Body of pancreas (tissue), 4 donors: ENCODE results near the gene ADCY5.

Experiments used
- POLR2A ChIP-seq, 3 donors: fragments of 450-650 bp; IDR thresholded peaks; one replicate each; pipeline ENCODE4 v1.6.1; 2016; ENCODE audit warnings: antibody characterized with exemption in 3 of 3, mild to moderate bottlenecking in 2 of 3
- TF ChIP-seq, protein P1 (sequence below), 7 experiments: fragments of 450-650 bp in 4 of 7; fragments of 200-600 bp in 3 of 7; sonication (generic) in 3 of 7; IDR thresholded peaks; one replicate each; pipeline ENCODE4 v1.5.1; 2016 to 2019; ENCODE audit warnings: antibody characterized with exemption in 7 of 7

DNA sequence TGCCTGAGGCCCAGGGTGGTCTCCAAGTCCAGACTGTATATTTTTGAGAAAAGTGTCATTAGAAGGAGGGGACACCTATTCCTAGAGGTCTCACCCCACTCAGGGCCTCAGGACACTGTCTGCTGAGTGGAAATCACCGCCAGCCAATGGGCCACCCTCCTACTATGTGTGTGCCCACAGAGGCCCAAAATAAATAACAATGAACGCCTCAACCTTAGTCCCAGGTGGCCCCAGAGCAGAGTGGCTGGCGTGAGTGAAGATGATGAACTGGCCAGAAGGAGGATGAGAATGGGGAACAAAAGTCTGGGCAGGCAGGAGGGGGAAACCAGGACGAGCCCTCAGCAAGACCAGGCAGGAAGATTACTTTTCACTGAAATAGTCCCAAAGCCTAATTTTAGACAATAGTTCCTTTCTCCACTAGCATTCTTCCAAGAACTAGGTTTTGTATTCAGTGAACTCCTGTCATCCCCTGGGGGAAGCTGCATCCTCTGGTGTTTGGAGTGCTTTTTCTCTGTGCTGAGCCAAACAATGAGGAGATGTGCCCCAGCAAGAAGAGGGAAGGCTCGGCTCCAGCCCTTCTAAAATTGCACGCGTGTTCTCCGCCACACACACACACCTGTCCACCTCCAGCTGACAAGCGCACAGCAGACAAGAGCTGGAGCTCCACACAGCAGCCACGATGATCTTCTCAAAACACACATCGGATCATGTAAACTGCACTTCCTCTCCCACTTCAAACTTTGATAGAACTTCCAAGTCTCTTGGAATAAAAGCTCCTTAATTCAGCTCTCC lies 72.2 kb downstream of the ADCY5 start:
- TF ChIP-seq, protein P1, sequence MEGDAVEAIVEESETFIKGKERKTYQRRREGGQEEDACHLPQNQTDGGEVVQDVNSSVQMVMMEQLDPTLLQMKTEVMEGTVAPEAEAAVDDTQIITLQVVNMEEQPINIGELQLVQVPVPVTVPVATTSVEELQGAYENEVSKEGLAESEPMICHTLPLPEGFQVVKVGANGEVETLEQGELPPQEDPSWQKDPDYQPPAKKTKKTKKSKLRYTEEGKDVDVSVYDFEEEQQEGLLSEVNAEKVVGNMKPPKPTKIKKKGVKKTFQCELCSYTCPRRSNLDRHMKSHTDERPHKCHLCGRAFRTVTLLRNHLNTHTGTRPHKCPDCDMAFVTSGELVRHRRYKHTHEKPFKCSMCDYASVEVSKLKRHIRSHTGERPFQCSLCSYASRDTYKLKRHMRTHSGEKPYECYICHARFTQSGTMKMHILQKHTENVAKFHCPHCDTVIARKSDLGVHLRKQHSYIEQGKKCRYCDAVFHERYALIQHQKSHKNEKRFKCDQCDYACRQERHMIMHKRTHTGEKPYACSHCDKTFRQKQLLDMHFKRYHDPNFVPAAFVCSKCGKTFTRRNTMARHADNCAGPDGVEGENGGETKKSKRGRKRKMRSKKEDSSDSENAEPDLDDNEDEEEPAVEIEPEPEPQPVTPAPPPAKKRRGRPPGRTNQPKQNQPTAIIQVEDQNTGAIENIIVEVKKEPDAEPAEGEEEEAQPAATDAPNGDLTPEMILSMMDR (IDR thresholded peaks at IDR 0.05): no peak
- TF ChIP-seq POLR2A (IDR thresholded peaks at IDR 0.05): no peak
